CD8-positive, alpha-beta memory T cell (primary cell): ENCODE data around the gene POU2F3. TPM values are rescaled to one million over a fixed set of nuclear protein-coding genes. Genes with fewer than 3 reads are reported as not detected.

Experiments used
- CTCF ChIA-PET: fragments of 350-600 bp; sonication (Branson Sonifier 250); formaldehyde crosslinking; loops from one replicate; lab custom pipeline; 2021; ENCODE audit warnings: antibody characterized with exemption; lab: Charles Lee
- POLR2A ChIA-PET: fragments of 350-600 bp; sonication (Branson Sonifier 250); formaldehyde crosslinking; loops from one replicate; lab custom pipeline; 2021; ENCODE audit warnings: antibody characterized with exemption; lab: Charles Lee
- DNase-seq, 5 donors: peaks; one replicate each; pipeline versions ENCODE4 v3.0.0 to v3.0.0-alpha.2; 2020 to 2022; ENCODE audit warnings: mixed read lengths in 1 of 5
- H3K27ac ChIP-seq: one replicate; pipeline ENCODE4 v1.7.0; 2013; ENCODE audit warnings: low read depth, mild to moderate bottlenecking, low read length, moderate library complexity
- H3K27me3 ChIP-seq: 2 replicates; pipeline ENCODE4 v1.7.0; 2013; ENCODE audit warnings: low read length, mild to moderate bottlenecking; ENCODE audit not compliant: insufficient read depth, poor library complexity, severe bottlenecking
- H3K36me3 ChIP-seq: 2 replicates; pipeline ENCODE4 v1.7.0; 2013; ENCODE audit warnings: mild to moderate bottlenecking, low read length, moderate library complexity; ENCODE audit not compliant: insufficient read depth
- H3K4me1 ChIP-seq: 2 replicates; pipeline ENCODE4 v1.7.0; 2013; ENCODE audit warnings: mild to moderate bottlenecking, low read length, moderate library complexity; ENCODE audit not compliant: insufficient read depth
- H3K4me3 ChIP-seq: 2 replicates; pipeline ENCODE4 v1.7.0; 2013; ENCODE audit warnings: mild to moderate bottlenecking, low read length
- H3K9me3 ChIP-seq: 2 replicates; pipeline ENCODE4 v1.7.0; 2013; ENCODE audit warnings: mild to moderate bottlenecking, low read length
- H3K27ac Mint-ChIP-seq, 8 donors: one replicate each; pipeline ENCODE4 v1.8.0; 2020 to 2021; ENCODE audit warnings: mixed read lengths in 8 of 8, mild to moderate bottlenecking in 6 of 8, inconsistent platforms in 3 of 8, moderate library complexity in 3 of 8
- H3K27me3 Mint-ChIP-seq, 2 donors: one replicate each; pipeline ENCODE4 v1.8.0; 2020 to 2021; ENCODE audit warnings: mixed read lengths in 2 of 2, mild to moderate bottlenecking in 1 of 2, moderate library complexity in 1 of 2
- H3K36me3 Mint-ChIP-seq, 3 donors: one replicate each; pipeline ENCODE4 v1.8.0; 2020 to 2021; ENCODE audit warnings: mixed read lengths in 3 of 3, inconsistent platforms in 1 of 3, mild to moderate bottlenecking in 1 of 3
- H3K4me1 Mint-ChIP-seq, 3 donors: one replicate each; pipeline ENCODE4 v1.8.0; 2020 to 2021; ENCODE audit warnings: mixed read lengths in 3 of 3, inconsistent platforms in 1 of 3, mild to moderate bottlenecking in 1 of 3
- H3K4me3 Mint-ChIP-seq, 7 donors: one replicate each; pipeline ENCODE4 v1.8.0; 2020 to 2021; ENCODE audit warnings: mixed read lengths in 7 of 7, mild to moderate bottlenecking in 6 of 7, moderate library complexity in 4 of 7, inconsistent platforms in 2 of 7
- H3K9me3 Mint-ChIP-seq, 5 donors: one replicate each; pipeline ENCODE4 v1.8.0; 2020 to 2022; ENCODE audit warnings: mixed read lengths in 5 of 5, mild to moderate bottlenecking in 3 of 5, moderate library complexity in 2 of 5, inconsistent platforms in 1 of 5
- polyA plus RNA-seq: library from polyadenylated mRNA; unstranded; fragments of 300-500 nt; fragmentation: Illumina TruSeq; gene quantifications from one replicate; pipeline ENCODE4 v1.2.3, GENCODE V29; 2021
- total RNA-seq, 2 experiments: library from RNA; stranded (reverse); gene quantifications; one replicate each; pipeline ENCODE4 v1.2.3, GENCODE V29; 2021

Gene POU2F3
- total and polyA plus RNA-seq, 3 experiments from 2014 or later, result not detected

GRCh38 chr11:120224972-120225909 is 14.7 kb upstream of the POU2F3 start:
- Mint-ChIP-seq H3K4me1 (peaks cover 0 to 7% (median 2%) of the 10 kb centered on the region in 3 donors), H3K27ac (peak overlapping the region in 1 of 8 donors; percentile 22), H3K9me3 (no peaks in the 10 kb centered on the region), H3K27me3 (peaks cover 4 to 5% of the 10 kb centered on the region in 2 donors), H3K36me3 (no peaks in the 10 kb centered on the region), H3K4me3 (peak overlapping the region in 1 of 7 donors; percentile 24)
- CTCF ChIA-PET, result interaction anchor here (1.2 kb wide), 1 partner anchor 13 kb away, joined by 4 read pairs; no protein-coding TSS in a partner anchor
- H3K27ac ChIP-seq, result no peak overlapping the region
- peak in 1 of 5 donors; percentile 33 for DNase-seq
- no peaks in the 10 kb centered on the region for H3K36me3 ChIP-seq
- no peaks in the 10 kb centered on the region for H3K9me3 ChIP-seq
- H3K4me1 ChIP-seq, result no peaks in the 10 kb centered on the region
- no peaks in the 10 kb centered on the region for H3K27me3 ChIP-seq
- POLR2A ChIA-PET, result no interaction called here
- H3K4me3 ChIP-seq, result no peak overlapping the region

GRCh38 chr11:120226242-120226641 is 13.7 kb upstream of the POU2F3 start:
- no peaks in the 10 kb centered on the region for H3K9me3 Mint-ChIP-seq
- DNase-seq, result no peak
- ChIA-PET CTCF (no interaction called here), POLR2A (no interaction called here)
- H3K27me3 ChIP-seq, result no peaks in the 10 kb centered on the region
- H3K4me1 ChIP-seq, result no peaks in the 10 kb centered on the region
- H3K9me3 ChIP-seq, result no peaks in the 10 kb centered on the region
- peaks cover 0 to 7% (median 2%) of the 10 kb centered on the region in 3 donors for H3K4me1 Mint-ChIP-seq
- H3K27ac Mint-ChIP-seq, result no peak overlapping the region
- H3K4me3 ChIP-seq, result no peak overlapping the region
- H3K27ac ChIP-seq, result no peak overlapping the region
- H3K36me3 Mint-ChIP-seq, result no peaks in the 10 kb centered on the region
- H3K27me3 Mint-ChIP-seq, result peaks cover 2 to 4% of the 10 kb centered on the region in 2 donors
- H3K4me3 Mint-ChIP-seq, result no peak overlapping the region
- H3K36me3 ChIP-seq, result no peaks in the 10 kb centered on the region

GRCh38 chr11:120226714-120227113 is 13.2 kb upstream of the POU2F3 start:
- ChIA-PET POLR2A (no interaction called here), CTCF (no interaction called here)
- no peak overlapping the region for H3K4me3 ChIP-seq
- no peaks in the 10 kb centered on the region for H3K27me3 ChIP-seq
- H3K9me3 Mint-ChIP-seq, result no peaks in the 10 kb centered on the region
- no peak overlapping the region for H3K27ac ChIP-seq
- H3K4me1 ChIP-seq, result no peaks in the 10 kb centered on the region
- H3K36me3 Mint-ChIP-seq, result no peaks in the 10 kb centered on the region
- peaks cover 2 to 4% of the 10 kb centered on the region in 2 donors for H3K27me3 Mint-ChIP-seq
- H3K4me1 Mint-ChIP-seq, result peaks cover 0 to 7% (median 2%) of the 10 kb centered on the region in 3 donors
- no peaks in the 10 kb centered on the region for H3K9me3 ChIP-seq
- H3K4me3 Mint-ChIP-seq, result no peak overlapping the region
- no peak overlapping the region for H3K27ac Mint-ChIP-seq
- no peaks in the 10 kb centered on the region for H3K36me3 ChIP-seq
- DNase-seq, result no peak

GRCh38 chr11:120227228-120227852 is 12.6 kb upstream of the POU2F3 start:
- no peaks in the 10 kb centered on the region for H3K36me3 Mint-ChIP-seq
- H3K4me3 Mint-ChIP-seq, result no peak overlapping the region
- Histone ChIP-seq H3K4me3 (no peak overlapping the region), H3K4me1 (no peaks in the 10 kb centered on the region), H3K27ac (no peak overlapping the region), H3K9me3 (no peaks in the 10 kb centered on the region), H3K27me3 (no peaks in the 10 kb centered on the region), H3K36me3 (no peaks in the 10 kb centered on the region)
- CTCF ChIA-PET, result no interaction called here
- peaks cover 0 to 7% (median 2%) of the 10 kb centered on the region in 3 donors for H3K4me1 Mint-ChIP-seq
- no peaks in the 10 kb centered on the region for H3K9me3 Mint-ChIP-seq
- H3K27ac Mint-ChIP-seq, result peak overlapping the region in 1 of 8 donors; percentile 69
- DNase-seq, result no peak
- H3K27me3 Mint-ChIP-seq, result peaks cover 2 to 4% of the 10 kb centered on the region in 2 donors
- POLR2A ChIA-PET, result no interaction called here

DNA sequence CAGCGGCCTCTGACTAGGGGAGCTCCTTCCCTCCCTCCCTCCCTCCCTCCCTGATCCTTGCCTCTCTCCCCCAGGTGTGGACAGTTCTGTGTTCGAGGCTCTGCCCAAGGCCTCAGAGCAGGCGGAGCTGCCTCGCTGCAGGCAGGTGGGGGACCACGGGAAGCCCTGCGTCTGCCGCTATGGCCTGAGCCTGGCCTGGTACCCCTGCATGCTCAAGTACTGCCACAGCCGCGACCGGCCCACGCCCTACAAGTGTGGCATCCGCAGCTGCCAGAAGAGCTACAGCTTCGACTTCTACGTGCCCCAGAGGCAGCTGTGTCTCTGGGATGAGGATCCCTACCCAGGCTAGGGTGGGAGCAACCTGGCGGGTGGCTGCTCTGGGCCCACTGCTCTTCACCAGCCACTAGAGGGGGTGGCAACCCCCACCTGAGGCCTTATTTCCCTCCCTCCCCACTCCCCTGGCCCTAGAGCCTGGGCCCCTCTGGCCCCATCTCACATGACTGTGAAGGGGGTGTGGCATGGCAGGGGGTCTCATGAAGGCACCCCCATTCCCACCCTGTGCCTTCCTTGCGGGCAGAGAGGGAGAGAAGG is 11.1 kb upstream of the POU2F3 start:
- H3K4me3 Mint-ChIP-seq, result no peak overlapping the region
- H3K4me1 ChIP-seq, result no peaks in the 10 kb centered on the region
- H3K36me3 ChIP-seq, result no peaks in the 10 kb centered on the region
- H3K27ac ChIP-seq, result no peak overlapping the region
- no peaks in the 10 kb centered on the region for H3K27me3 ChIP-seq
- peaks cover 4 to 10% of the 10 kb centered on the region in 2 donors for H3K27me3 Mint-ChIP-seq
- H3K9me3 ChIP-seq, result no peaks in the 10 kb centered on the region
- no peaks in the 10 kb centered on the region for H3K9me3 Mint-ChIP-seq
- POLR2A ChIA-PET, result no interaction called here
- CTCF ChIA-PET, result interaction anchor here (1.0 to 1.2 kb wide), 4 partner anchors 15 to 121 kb away, joined by 3 to 4 read pairs (median 4); no protein-coding TSS in a partner anchor
- no peak overlapping the region for H3K27ac Mint-ChIP-seq
- H3K4me3 ChIP-seq, result no peak overlapping the region
- H3K36me3 Mint-ChIP-seq, result no peaks in the 10 kb centered on the region
- H3K4me1 Mint-ChIP-seq, result peaks cover 0 to 7% (median 2%) of the 10 kb centered on the region in 3 donors
- no peak for DNase-seq

DNA sequence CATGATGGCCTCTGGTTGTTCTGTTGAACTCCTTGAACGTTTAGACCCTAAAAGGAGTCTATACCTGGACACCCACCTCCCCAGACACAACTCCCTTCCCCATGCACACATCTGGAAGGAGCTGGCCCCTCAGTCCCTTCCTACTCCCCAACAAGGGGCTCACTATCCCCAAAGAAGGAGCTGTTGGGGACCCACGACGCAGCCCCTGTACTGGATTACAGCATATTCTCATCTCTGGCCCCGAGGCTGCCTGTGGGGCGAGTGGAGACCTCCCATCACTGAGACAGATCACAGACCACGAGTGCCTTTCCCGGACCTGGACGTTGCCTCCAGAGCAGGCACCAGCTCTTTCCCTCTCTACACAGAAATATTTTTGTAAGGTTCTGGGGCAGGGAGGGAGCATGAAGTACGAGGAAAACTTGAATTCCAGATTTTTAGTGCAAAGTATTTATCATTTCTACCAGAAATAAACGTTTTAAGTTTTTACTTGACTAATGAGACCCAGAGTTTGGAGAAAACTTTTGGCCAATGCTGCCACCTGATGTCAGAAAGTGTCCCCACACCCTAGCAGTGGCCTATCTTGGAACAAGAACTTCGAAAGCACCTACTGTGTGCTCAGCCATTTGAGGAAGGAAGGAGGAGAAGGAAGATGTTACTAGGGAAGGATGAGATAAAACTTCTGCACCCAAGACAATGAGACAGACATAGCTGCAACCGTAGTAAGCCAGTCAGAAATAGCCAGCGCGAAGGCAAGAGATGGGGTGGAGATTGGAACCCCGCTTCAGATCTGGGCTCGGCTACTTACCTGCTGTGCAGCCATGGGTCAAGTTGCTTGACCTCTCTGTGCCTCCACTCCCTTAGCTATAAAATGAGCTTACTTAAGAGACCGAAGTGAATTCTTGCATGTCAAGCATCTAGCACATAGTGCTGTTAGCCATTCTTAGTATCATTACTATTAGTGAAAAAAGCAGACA is 10.2 kb upstream of the POU2F3 start:
- H3K4me1 Mint-ChIP-seq, result peaks cover 0 to 3% (median 0%) of the 10 kb centered on the region in 3 donors
- no peak overlapping the region for H3K4me3 Mint-ChIP-seq
- H3K36me3 Mint-ChIP-seq, result no peaks in the 10 kb centered on the region
- no peaks in the 10 kb centered on the region for H3K9me3 Mint-ChIP-seq
- Histone ChIP-seq H3K9me3 (no peaks in the 10 kb centered on the region), H3K4me1 (no peaks in the 10 kb centered on the region), H3K27ac (no peak overlapping the region), H3K27me3 (no peaks in the 10 kb centered on the region), H3K36me3 (no peaks in the 10 kb centered on the region), H3K4me3 (no peak overlapping the region)
- ChIA-PET POLR2A (no interaction called here), CTCF (interaction anchor here (1.0 to 1.2 kb wide), 5 partner anchors 15 to 122 kb away, joined by 3 to 4 read pairs (median 4); no protein-coding TSS in a partner anchor)
- H3K27me3 Mint-ChIP-seq, result peaks cover 4 to 16% of the 10 kb centered on the region in 2 donors
- H3K27ac Mint-ChIP-seq, result no peak overlapping the region
- no peak for DNase-seq

DNA sequence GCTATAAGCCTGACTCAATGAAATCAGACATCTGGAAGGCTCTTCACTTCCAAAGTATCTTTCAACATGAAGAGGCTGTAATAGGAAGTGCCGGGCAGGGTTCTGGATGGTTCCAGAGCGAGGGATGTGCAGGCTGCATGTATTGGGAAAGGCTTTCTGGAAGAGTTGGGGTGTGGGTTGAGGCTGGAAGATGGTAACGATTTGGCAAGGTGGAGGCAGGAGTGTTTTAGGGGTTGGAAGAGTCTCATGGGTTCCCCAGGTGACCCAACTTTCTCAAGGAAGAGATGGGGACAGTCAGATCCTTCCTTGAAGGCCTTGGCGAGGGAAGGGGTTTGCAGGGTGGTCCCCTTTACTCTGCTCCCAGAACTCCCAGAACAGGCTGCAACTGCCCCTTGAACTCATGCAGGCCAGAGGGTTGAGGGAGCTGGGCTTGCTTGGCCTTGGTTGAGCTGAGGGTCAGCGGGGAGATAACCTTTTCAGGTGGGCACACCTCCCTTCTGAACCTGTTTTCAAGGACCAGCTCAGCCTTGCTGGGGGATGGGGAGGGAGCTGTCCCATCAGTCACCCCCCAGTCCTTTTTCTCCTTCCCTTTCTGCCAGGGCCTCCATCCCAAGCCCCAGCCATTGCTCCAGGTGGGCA is 9.4 kb upstream of the POU2F3 start:
- H3K4me3 Mint-ChIP-seq, result no peak overlapping the region
- no peak overlapping the region for H3K4me3 ChIP-seq
- H3K27me3 Mint-ChIP-seq, result peaks cover 3 to 23% of the 10 kb centered on the region in 2 donors
- H3K9me3 Mint-ChIP-seq, result no peaks in the 10 kb centered on the region
- ChIA-PET POLR2A (no interaction called here), CTCF (interaction anchor here (1.1 to 1.2 kb wide), 4 partner anchors 39 to 122 kb away, joined by 3 to 4 read pairs (median 4); no protein-coding TSS in a partner anchor)
- no peak for DNase-seq
- no peaks in the 10 kb centered on the region for H3K36me3 Mint-ChIP-seq
- no peak overlapping the region for H3K27ac ChIP-seq
- H3K4me1 ChIP-seq, result no peaks in the 10 kb centered on the region
- no peaks in the 10 kb centered on the region for H3K36me3 ChIP-seq
- H3K27me3 ChIP-seq, result no peaks in the 10 kb centered on the region
- no peaks in the 10 kb centered on the region for H3K4me1 Mint-ChIP-seq
- H3K27ac Mint-ChIP-seq, result peak overlapping the region in 3 of 8 donors; percentile 9 to 43 (median 26)
- H3K9me3 ChIP-seq, result no peaks in the 10 kb centered on the region
